Lung (tissue), 12 donors: ENCODE data around the gene CRISPLD2. TPM values are rescaled to one million over a fixed set of nuclear protein-coding genes. Genes with fewer than 3 reads are reported as not detected.

Experiments
- ATAC-seq: fragments of 200-7000 bp; cut with Tn5 transposase; one replicate; pipeline ENCODE4 v1.9.1; 2020; ENCODE audit warnings: moderate number of reproducible peaks; ENCODE audit not compliant: insufficient read depth, low FRiP score
- DNase-seq, 3 donors: peaks; one replicate each; pipeline ENCODE4 v3.0.0-alpha.2; 2013 to 2017
- H3K27ac ChIP-seq, 2 donors: one replicate each; pipeline ENCODE4 v1.5.1; 2013; ENCODE audit warnings: mild to moderate bottlenecking in 2 of 2, moderate library complexity in 2 of 2, control low read depth in 1 of 2, inconsistent platforms in 1 of 2, low read depth in 1 of 2, low read length in 1 of 2
- H3K27me3 ChIP-seq, 3 donors: one replicate each; pipeline ENCODE4 v1.5.1; 2013; ENCODE audit warnings: low read length in 2 of 3; ENCODE audit not compliant: control insufficient read depth in 3 of 3, insufficient read depth in 3 of 3
- H3K36me3 ChIP-seq, 4 donors: one replicate each; pipeline ENCODE4 v1.5.1; 2013; ENCODE audit warnings: low read length in 4 of 4, mild to moderate bottlenecking in 1 of 4, moderate library complexity in 1 of 4; ENCODE audit not compliant: control insufficient read depth in 4 of 4, insufficient read depth in 4 of 4
- H3K4me1 ChIP-seq, 5 donors: one replicate each; pipeline ENCODE4 v1.5.1; 2013; ENCODE audit warnings: low read length in 5 of 5, mild to moderate bottlenecking in 2 of 5, moderate library complexity in 1 of 5; ENCODE audit not compliant: control insufficient read depth in 5 of 5, insufficient read depth in 5 of 5
- H3K4me3 ChIP-seq: one replicate; pipeline ENCODE4 v1.5.1; 2013; ENCODE audit warnings: mild to moderate bottlenecking, control low read depth, moderate library complexity
- H3K9ac ChIP-seq, 2 donors: one replicate each; pipeline ENCODE4 v1.5.1; 2013; ENCODE audit warnings: low read length in 2 of 2, control low read depth in 1 of 2; ENCODE audit not compliant: insufficient read depth in 1 of 2
- H3K9me3 ChIP-seq, 4 donors: one replicate each; pipeline ENCODE4 v1.5.1; 2013; ENCODE audit warnings: low read length in 3 of 4, mild to moderate bottlenecking in 1 of 4, moderate library complexity in 1 of 4; ENCODE audit not compliant: control insufficient read depth in 4 of 4, insufficient read depth in 3 of 4
- WGBS, 2 donors: extraction: QIAGEN DNeasy Blood & Tissue Kit; methylation state at CpG; one replicate each; pipeline ENCODE4 v1.1.7; 2013; 5-methylcytosine and 5-hydroxymethylcytosine counted together
- polyA plus RNA-seq, 2 donors: library from polyadenylated mRNA; stranded (reverse); fragments of 200-250 nt; gene quantifications; one replicate each; pipeline ENCODE4 v1.2.1, GENCODE V29; 2013
- total RNA-seq, 2 donors: library from RNA; depleted of rRNA in 1 of 2; stranded (reverse); fragments of >200 nt in 1 of 2; gene quantifications; one replicate each; pipeline ENCODE4 v1.2.1, GENCODE V29; 2014 to 2021
- TF ChIP-seq, protein P1 (sequence below): IDR thresholded peaks from 2 replicates; pipeline ENCODE4 v1.5.1; 2012; ENCODE audit warnings: mild to moderate bottlenecking; ENCODE audit errors: control extremely low read depth, extremely low read depth
- donor health status: control.
- donor health status: control.
- donor health status: Bipolar disorder and iron deficiency.
- donor health status: healthy.
- donor health status: DM: yes; HTN: yes; CAD: no.

The CRISPLD2 gene
- total and polyA plus RNA-seq, 4 donors, result 30.3 to 136 (median 42.5) TPM

- Histone ChIP-seq H3K4me3 (no peak overlapping the region), H3K9ac (no peak overlapping the region), H3K9me3 (no peaks in the 10 kb centered on the region), H3K36me3 (peaks cover 0 to 1% (median 0%) of the 10 kb centered on the region in 4 donors), H3K4me1 (peaks cover 0 to 2% (median 0%) of the 10 kb centered on the region in 5 donors), H3K27me3 (no peaks in the 10 kb centered on the region), H3K27ac (no peak overlapping the region)
- 90 to 93% methylated on average over 9 of the region's 9 CpGs for WGBS, 2 donors
- ATAC-seq, result no peak
- TF ChIP-seq, protein P1, sequence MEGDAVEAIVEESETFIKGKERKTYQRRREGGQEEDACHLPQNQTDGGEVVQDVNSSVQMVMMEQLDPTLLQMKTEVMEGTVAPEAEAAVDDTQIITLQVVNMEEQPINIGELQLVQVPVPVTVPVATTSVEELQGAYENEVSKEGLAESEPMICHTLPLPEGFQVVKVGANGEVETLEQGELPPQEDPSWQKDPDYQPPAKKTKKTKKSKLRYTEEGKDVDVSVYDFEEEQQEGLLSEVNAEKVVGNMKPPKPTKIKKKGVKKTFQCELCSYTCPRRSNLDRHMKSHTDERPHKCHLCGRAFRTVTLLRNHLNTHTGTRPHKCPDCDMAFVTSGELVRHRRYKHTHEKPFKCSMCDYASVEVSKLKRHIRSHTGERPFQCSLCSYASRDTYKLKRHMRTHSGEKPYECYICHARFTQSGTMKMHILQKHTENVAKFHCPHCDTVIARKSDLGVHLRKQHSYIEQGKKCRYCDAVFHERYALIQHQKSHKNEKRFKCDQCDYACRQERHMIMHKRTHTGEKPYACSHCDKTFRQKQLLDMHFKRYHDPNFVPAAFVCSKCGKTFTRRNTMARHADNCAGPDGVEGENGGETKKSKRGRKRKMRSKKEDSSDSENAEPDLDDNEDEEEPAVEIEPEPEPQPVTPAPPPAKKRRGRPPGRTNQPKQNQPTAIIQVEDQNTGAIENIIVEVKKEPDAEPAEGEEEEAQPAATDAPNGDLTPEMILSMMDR, result no peak
- DNase-seq, result no peak
These were observed 86.2 kb downstream of the CRISPLD2 start for GRCh38 chr16:84905965-84906460.

GRCh38 chr16:84907051-84907450 is 87.3 kb downstream of the CRISPLD2 start:
- Histone ChIP-seq H3K9me3 (no peaks in the 10 kb centered on the region), H3K27ac (no peak overlapping the region), H3K9ac (no peak overlapping the region), H3K27me3 (no peaks in the 10 kb centered on the region), H3K4me1 (peaks cover 0 to 3% (median 0%) of the 10 kb centered on the region in 5 donors), H3K36me3 (peaks cover 0 to 1% (median 0%) of the 10 kb centered on the region in 4 donors), H3K4me3 (no peak overlapping the region)
- no peak for DNase-seq
- TF ChIP-seq, protein P1, result no peak
- 88 to 90% methylated on average over 13 of the region's 13 CpGs for WGBS, 2 donors
- ATAC-seq, result no peak

DNA sequence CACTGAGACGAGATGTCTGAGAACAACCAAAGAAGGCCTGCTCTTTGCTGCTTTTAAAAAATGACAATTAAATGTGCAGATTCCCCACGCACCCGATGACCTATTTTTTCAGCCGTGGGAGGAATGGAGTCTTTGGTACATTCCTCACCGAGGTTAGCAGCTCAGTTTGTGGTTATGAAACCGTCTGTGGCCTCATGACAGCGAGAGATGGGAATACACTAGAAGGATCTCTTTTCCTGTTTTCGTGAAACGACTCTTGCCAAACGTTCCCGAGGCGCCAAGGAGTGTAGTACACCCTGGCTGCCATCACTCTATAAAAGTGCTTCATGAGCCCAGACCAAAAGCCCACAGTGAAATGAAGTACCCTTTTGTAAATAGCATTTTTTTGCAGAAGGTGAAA is 87.8 kb downstream of the CRISPLD2 start:
- H3K27me3 ChIP-seq, result no peaks in the 10 kb centered on the region
- H3K27ac ChIP-seq, result no peak overlapping the region
- H3K4me3 ChIP-seq, result no peak overlapping the region
- ATAC-seq (peak; percentile 47), DNase-seq (no peak)
- H3K9ac ChIP-seq, result no peak overlapping the region
- H3K36me3 ChIP-seq, result peaks cover 0 to 1% (median 0%) of the 10 kb centered on the region in 4 donors
- H3K9me3 ChIP-seq, result no peaks in the 10 kb centered on the region
- TF ChIP-seq, protein P1, result no peak
- WGBS, 2 donors, result 21 to 39% methylated on average over 12 of the region's 12 CpGs
- peaks cover 0 to 3% (median 0%) of the 10 kb centered on the region in 5 donors for H3K4me1 ChIP-seq
